ENCODE measurements around the gene UBAP2. TPM values are rescaled to one million over a fixed set of nuclear protein-coding genes. Genes with fewer than 3 reads are reported as not detected.

The UBAP2 gene
- polyA plus RNA-seq, 1 experiment: 17.5 TPM

GRCh38 chr9:34079181-34079580 lies 30.5 kb upstream of the UBAP2 start:
- ChIA-PET CTCF (interaction anchor here (0.7 kb wide), 1 partner anchor 175 kb away, joined by 3 read pairs; no protein-coding TSS in a partner anchor), POLR2A (interaction anchor here (0.6 kb wide), 1 partner anchor 400 kb away, joined by 3 read pairs; no protein-coding TSS in a partner anchor)
- Histone ChIP-seq H3K9me3 (ENCODE audit: control insufficient read depth, insufficient read depth, low read length) (no peaks in the 10 kb centered on the region), H3K4me3 (ENCODE audit: low read depth, low read length) (no peak overlapping the region), H3K27me3 (ENCODE audit: control insufficient read depth, insufficient read depth, low read length) (no peaks in the 10 kb centered on the region), H3K27ac (ENCODE audit: low read depth, low read length) (no peak overlapping the region)
- no peak for DNase-seq (ENCODE audit: low read depth, low spot score)
- TF ChIP-seq, protein P1, sequence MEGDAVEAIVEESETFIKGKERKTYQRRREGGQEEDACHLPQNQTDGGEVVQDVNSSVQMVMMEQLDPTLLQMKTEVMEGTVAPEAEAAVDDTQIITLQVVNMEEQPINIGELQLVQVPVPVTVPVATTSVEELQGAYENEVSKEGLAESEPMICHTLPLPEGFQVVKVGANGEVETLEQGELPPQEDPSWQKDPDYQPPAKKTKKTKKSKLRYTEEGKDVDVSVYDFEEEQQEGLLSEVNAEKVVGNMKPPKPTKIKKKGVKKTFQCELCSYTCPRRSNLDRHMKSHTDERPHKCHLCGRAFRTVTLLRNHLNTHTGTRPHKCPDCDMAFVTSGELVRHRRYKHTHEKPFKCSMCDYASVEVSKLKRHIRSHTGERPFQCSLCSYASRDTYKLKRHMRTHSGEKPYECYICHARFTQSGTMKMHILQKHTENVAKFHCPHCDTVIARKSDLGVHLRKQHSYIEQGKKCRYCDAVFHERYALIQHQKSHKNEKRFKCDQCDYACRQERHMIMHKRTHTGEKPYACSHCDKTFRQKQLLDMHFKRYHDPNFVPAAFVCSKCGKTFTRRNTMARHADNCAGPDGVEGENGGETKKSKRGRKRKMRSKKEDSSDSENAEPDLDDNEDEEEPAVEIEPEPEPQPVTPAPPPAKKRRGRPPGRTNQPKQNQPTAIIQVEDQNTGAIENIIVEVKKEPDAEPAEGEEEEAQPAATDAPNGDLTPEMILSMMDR (IDR thresholded peaks at IDR 0.05; ENCODE audit: low read depth, low read length): no peak

DNA sequence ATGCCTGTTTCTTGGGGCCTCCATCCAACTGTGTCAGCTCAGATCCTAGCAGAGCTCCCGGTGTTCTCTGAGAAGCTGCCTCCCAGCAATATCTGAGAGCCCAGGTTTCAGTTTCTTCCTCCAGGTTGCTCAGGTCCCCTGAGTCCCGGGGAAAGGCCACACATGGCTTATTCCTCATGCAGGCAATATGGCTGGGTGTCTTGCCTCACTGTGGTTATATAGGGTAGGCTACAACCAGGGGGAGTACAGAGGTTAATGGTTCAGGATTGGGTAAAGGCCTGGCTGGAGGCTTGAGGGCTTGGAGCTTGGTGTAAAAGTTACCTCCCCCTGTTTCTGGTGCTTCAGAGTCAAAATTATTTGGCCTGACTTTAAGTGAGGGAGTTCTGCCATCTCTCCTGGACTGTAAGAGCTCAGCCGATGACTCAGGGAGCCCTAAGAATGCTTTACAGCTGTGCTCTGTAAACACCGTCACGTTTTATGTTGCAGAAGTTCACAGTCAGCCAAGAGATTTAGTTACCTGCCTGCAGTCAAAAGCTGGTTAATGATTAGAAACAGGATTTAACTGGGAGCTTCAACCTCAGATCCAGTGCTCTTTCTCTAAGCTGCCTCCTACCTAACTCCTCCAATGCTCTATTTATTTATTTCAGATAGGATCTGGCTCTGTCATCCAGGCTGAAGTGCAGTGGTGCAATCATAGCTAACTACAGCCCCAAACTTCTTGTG lies 24.3 kb upstream of the UBAP2 start:
- Histone ChIP-seq H3K4me3 (ENCODE audit: low read depth, low read length) (no peak overlapping the region), H3K27ac (ENCODE audit: low read depth, low read length) (peak overlapping the region; percentile 91), H3K9me3 (ENCODE audit: control insufficient read depth, insufficient read depth, low read length) (no peaks in the 10 kb centered on the region), H3K27me3 (ENCODE audit: control insufficient read depth, insufficient read depth, low read length) (no peaks in the 10 kb centered on the region)
- peak; percentile 93 for DNase-seq (ENCODE audit: low read depth, low spot score)
- TF ChIP-seq, protein P1 (IDR thresholded peaks at IDR 0.05; ENCODE audit: low read depth, low read length): no peak
- CTCF ChIA-PET: interaction anchor here (0.6 to 3.4 kb wide), 30 partner anchors 9 to 334 kb away, joined by 3 to 51 read pairs (median 6); no protein-coding TSS in a partner anchor
- POLR2A ChIA-PET: interaction anchor here (0.6 to 2.4 kb wide), 6 partner anchors 24 to 180 kb away, joined by 3 to 35 read pairs (median 4); partner anchors contain the start of genes DCAF12 and UBAP2

DNA sequence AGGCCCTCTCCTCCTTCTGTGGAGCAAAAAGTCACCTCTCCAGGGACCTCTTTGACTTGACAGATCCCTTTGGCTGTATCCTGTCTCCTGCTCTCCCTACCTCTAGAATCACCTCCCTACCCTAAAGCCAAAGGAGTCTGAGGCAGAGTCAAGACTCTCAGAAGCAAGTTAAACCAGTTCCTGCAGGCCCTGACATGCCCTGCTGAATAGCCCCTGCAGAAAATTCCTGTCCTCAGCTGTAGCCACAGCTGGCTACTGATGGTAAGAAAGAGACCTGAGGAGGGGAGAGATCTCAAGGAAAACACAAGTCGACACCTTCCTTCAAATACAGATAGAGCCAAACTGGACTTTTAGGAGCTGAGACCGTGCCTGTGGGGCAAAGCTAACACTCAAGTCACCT lies 23.7 kb upstream of the UBAP2 start:
- ChIA-PET CTCF (interaction anchor here (1.6 to 3.4 kb wide), 7 partner anchors 8 to 334 kb away, joined by 14 to 51 read pairs (median 31); no protein-coding TSS in a partner anchor), POLR2A (interaction anchor here (2.4 kb wide), 1 partner anchor 23 kb away, joined by 35 read pairs; the partner anchor contains the start of gene UBAP2)
- no peak for DNase-seq (ENCODE audit: low read depth, low spot score)
- Histone ChIP-seq H3K9me3 (ENCODE audit: control insufficient read depth, insufficient read depth, low read length) (no peaks in the 10 kb centered on the region), H3K27me3 (ENCODE audit: control insufficient read depth, insufficient read depth, low read length) (no peaks in the 10 kb centered on the region), H3K4me3 (ENCODE audit: low read depth, low read length) (no peak overlapping the region), H3K27ac (ENCODE audit: low read depth, low read length) (peak overlapping the region; percentile 91)
- TF ChIP-seq, protein P1 (IDR thresholded peaks at IDR 0.05; ENCODE audit: low read depth, low read length): no peak

DNA sequence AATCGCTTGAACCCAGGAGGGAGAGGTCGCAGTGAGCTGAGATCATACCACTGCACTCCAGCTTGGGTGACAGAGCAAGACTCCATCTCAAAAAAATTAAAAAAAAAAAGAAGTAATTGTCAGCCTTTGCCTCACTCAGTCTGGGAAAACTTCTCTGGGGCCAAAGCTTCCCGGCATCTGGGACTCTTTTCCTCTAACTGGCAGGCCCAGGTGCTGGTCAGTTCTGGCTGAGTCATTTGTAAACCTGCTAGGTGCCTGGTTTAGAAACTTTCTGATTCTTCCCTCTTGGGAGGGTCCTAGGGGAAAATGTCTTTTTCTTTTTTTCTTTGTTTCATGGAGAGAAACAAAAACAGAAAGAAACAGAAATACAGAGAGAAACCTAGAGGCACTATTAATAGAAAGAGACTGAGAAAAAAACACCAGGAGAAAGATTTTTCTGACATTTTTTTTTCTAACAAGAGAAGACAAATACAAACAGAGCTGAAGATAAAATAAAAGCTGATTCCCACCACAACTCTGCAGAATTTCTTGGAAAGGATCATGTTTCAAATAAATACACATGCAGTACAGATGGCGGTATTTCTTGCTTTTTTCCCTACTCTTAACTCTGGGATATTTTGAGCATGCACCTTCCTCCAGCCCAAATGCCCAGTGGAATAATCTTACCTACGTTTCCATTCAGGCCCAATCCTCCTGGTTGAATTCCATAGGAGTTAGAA lies 22.1 kb upstream of the UBAP2 start:
- Histone ChIP-seq H3K4me3 (ENCODE audit: low read depth, low read length) (0 out of 2 replicates have a peak overlapping the region, but pooled peaks have one; percentile 10), H3K27me3 (ENCODE audit: control insufficient read depth, insufficient read depth, low read length) (no peaks in the 10 kb centered on the region), H3K27ac (ENCODE audit: low read depth, low read length) (peak overlapping the region; percentile 81), H3K9me3 (ENCODE audit: control insufficient read depth, insufficient read depth, low read length) (no peaks in the 10 kb centered on the region; the same call in 1 of the 2 replicates)
- POLR2A ChIA-PET: interaction anchor here (0.9 kb wide), 1 partner anchor 22 kb away, joined by 3 read pairs; the partner anchor contains the start of gene UBAP2
- CTCF ChIA-PET: interaction anchor here (0.6 kb wide), 1 partner anchor 375 kb away, joined by 4 read pairs; no protein-coding TSS in a partner anchor
- TF ChIP-seq, protein P1 (IDR thresholded peaks at IDR 0.05; ENCODE audit: low read depth, low read length): no peak
- DNase-seq (ENCODE audit: low read depth, low spot score): no peak
